ENCODE data around the gene MIER2.

DNA sequence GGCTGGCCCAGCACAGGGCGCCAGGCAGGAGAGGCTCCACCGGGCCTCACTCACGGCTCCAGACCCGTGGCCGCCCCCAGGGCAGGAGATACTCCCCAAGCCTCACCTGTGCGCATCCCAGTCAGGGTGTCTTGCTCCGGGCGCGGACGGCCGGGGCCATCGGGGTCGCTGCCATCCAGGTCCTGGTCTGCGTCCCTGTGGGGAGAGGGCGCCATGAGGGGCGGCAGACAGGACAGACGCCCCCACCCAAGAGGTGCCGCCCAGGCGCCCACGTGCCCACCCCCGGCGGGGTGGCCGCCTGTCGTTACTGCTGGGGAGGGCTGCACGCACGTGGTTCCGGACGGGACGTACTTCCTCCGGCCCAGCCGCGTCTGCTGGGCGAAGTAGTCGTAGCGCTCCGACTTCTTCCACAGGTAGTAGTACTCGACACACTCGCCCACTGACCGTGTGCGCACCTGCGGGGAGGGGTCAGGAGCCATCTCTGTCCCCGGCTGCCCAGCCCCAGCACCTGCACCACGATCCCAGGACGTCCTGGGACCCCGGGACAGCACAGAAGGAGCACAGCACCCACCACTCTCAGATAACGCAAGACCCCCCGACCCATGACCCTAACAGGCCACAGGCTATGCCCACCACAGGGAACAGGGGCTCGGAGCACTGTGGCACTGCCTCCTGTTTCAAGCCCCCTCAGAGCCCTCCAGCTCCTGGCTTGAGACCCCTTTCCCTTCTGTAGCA is 36.0 kb downstream of the MIER2 start:
- TF ChIP-seq, protein P1, sequence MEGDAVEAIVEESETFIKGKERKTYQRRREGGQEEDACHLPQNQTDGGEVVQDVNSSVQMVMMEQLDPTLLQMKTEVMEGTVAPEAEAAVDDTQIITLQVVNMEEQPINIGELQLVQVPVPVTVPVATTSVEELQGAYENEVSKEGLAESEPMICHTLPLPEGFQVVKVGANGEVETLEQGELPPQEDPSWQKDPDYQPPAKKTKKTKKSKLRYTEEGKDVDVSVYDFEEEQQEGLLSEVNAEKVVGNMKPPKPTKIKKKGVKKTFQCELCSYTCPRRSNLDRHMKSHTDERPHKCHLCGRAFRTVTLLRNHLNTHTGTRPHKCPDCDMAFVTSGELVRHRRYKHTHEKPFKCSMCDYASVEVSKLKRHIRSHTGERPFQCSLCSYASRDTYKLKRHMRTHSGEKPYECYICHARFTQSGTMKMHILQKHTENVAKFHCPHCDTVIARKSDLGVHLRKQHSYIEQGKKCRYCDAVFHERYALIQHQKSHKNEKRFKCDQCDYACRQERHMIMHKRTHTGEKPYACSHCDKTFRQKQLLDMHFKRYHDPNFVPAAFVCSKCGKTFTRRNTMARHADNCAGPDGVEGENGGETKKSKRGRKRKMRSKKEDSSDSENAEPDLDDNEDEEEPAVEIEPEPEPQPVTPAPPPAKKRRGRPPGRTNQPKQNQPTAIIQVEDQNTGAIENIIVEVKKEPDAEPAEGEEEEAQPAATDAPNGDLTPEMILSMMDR (IDR thresholded peaks at IDR 0.05), result no peak
- no peak for TF ChIP-seq POLR2A (IDR thresholded peaks at IDR 0.05)

Measured in body of pancreas (tissue), 4 donors.